ENCODE measurements around the gene POU3F4. TPM values are rescaled to one million over a fixed set of nuclear protein-coding genes. Genes with fewer than 3 reads are reported as not detected.
A peak's percentile ranks its signal among the peaks of the same experiment; 100 is the strongest.

POU3F4 gene
- total RNA-seq, result not detected
- polyA plus RNA-seq, result not detected
- long read RNA-seq, donor 1, result 0 reads
- long read RNA-seq, donor 2, partial matches to known transcripts, result 0 of 1 reads
- long read RNA-seq, donor 2, other reads (novel, unspliced or antisense), result 0 of 1 reads
- long read RNA-seq, donor 3, result 0 reads
- long read RNA-seq, donor 4, result 0 reads
- long read RNA-seq, donor 5, partial matches to known transcripts, result 0 of 2 reads
- long read RNA-seq, donor 5, other reads (novel, unspliced or antisense), result 0 of 2 reads
- long read RNA-seq, donor 6, result 0 reads
- long read RNA-seq, donor 7, partial matches to known transcripts, result 0 of 1 reads
- long read RNA-seq, donor 7, other reads (novel, unspliced or antisense), result 0 of 1 reads
- long read RNA-seq, donor 8, result 0 reads
- long read RNA-seq, donor 9, result 0 reads
- long read RNA-seq, donor 10, result 0 reads

- DNase-seq (ENCODE audit: low read depth in 6 of 9, low spot score in 9 of 9), result no peak
- H3K4me3 ChIP-seq (ENCODE audit: low read length in 2 of 2), result no peak within 1 kb of the TSS
- no peaks in the 10 kb centered on the region for H3K36me3 ChIP-seq (ENCODE audit: control insufficient read depth in 2 of 2, insufficient read depth in 2 of 2, low read length in 1 of 2)
- H3K9me3 ChIP-seq (ENCODE audit: control insufficient read depth in 2 of 2, insufficient read depth in 1 of 2, low read length in 1 of 2), result peaks cover 0 to 8% of the 10 kb centered on the region in 2 donors
- H3K27ac ChIP-seq (ENCODE audit: low read depth in 1 of 2, low read length in 1 of 2), result no peak within 1 kb of the TSS
- H3K4me1 ChIP-seq (ENCODE audit: control insufficient read depth in 2 of 2, insufficient read depth in 2 of 2, low read length in 2 of 2), result no peaks in the 10 kb centered on the region
- 11% methylated on average over 25 of the region's 25 CpGs for WGBS
- peaks cover 0 to 55% of the 10 kb centered on the region in 2 donors for H3K27me3 ChIP-seq (ENCODE audit: control insufficient read depth in 2 of 2, insufficient read depth in 1 of 2, low read length in 1 of 2)
These were observed at the start of gene POU3F4 for GRCh38 chrX:83508006-83508405. Gene POU3F4 (plus strand): TSS chrX:83508290. CDS start chrX:83508325, 35 bp downstream.

- no peaks in the 10 kb centered on the region for H3K36me3 ChIP-seq (ENCODE audit: control insufficient read depth in 2 of 2, insufficient read depth in 2 of 2, low read length in 1 of 2)
- H3K27ac ChIP-seq (ENCODE audit: low read depth in 1 of 2, low read length in 1 of 2), result no peak overlapping the region
- peak in 1 of 9 donors; percentile 3 for DNase-seq (ENCODE audit: low read depth in 6 of 9, low spot score in 9 of 9)
- H3K27me3 ChIP-seq (ENCODE audit: control insufficient read depth in 2 of 2, insufficient read depth in 1 of 2, low read length in 1 of 2), result no peaks in the 10 kb centered on the region
- no peak overlapping the region for H3K4me3 ChIP-seq (ENCODE audit: low read length in 2 of 2)
- no peaks in the 10 kb centered on the region for H3K9me3 ChIP-seq (ENCODE audit: control insufficient read depth in 2 of 2, insufficient read depth in 1 of 2, low read length in 1 of 2)
- no peaks in the 10 kb centered on the region for H3K4me1 ChIP-seq (ENCODE audit: control insufficient read depth in 2 of 2, insufficient read depth in 2 of 2, low read length in 2 of 2)
These were observed 38.5 kb upstream of the POU3F4 start for GRCh38 chrX:83469551-83469950.

GRCh38 chrX:83495898-83496297 is 12.2 kb upstream of the POU3F4 start:
- no peaks in the 10 kb centered on the region for H3K4me1 ChIP-seq (ENCODE audit: control insufficient read depth in 2 of 2, insufficient read depth in 2 of 2, low read length in 2 of 2)
- H3K9me3 ChIP-seq (ENCODE audit: control insufficient read depth in 2 of 2, insufficient read depth in 1 of 2, low read length in 1 of 2), result no peaks in the 10 kb centered on the region
- DNase-seq (ENCODE audit: low read depth in 6 of 9, low spot score in 9 of 9), result no peak
- H3K27ac ChIP-seq (ENCODE audit: low read depth in 1 of 2, low read length in 1 of 2), result no peak overlapping the region
- H3K4me3 ChIP-seq (ENCODE audit: low read length in 2 of 2), result no peak overlapping the region
- 72% methylated on average over 2 of the region's 2 CpGs for WGBS
- H3K36me3 ChIP-seq (ENCODE audit: control insufficient read depth in 2 of 2, insufficient read depth in 2 of 2, low read length in 1 of 2), result no peaks in the 10 kb centered on the region
- peaks cover 0 to 2% of the 10 kb centered on the region in 2 donors for H3K27me3 ChIP-seq (ENCODE audit: control insufficient read depth in 2 of 2, insufficient read depth in 1 of 2, low read length in 1 of 2)

- H3K9me3 ChIP-seq (ENCODE audit: control insufficient read depth in 2 of 2, insufficient read depth in 1 of 2, low read length in 1 of 2), result no peaks in the 10 kb centered on the region
- no peak for DNase-seq (ENCODE audit: low read depth in 6 of 9, low spot score in 9 of 9)
- no peak overlapping the region for H3K4me3 ChIP-seq (ENCODE audit: low read length in 2 of 2)
- 28% methylated on average over 9 of the region's 9 CpGs for WGBS
- no peak overlapping the region for H3K27ac ChIP-seq (ENCODE audit: low read depth in 1 of 2, low read length in 1 of 2)
- no peaks in the 10 kb centered on the region for H3K36me3 ChIP-seq (ENCODE audit: control insufficient read depth in 2 of 2, insufficient read depth in 2 of 2, low read length in 1 of 2)
- H3K27me3 ChIP-seq (ENCODE audit: control insufficient read depth in 2 of 2, insufficient read depth in 1 of 2, low read length in 1 of 2), result peaks cover 0 to 25% of the 10 kb centered on the region in 2 donors
- no peaks in the 10 kb centered on the region for H3K4me1 ChIP-seq (ENCODE audit: control insufficient read depth in 2 of 2, insufficient read depth in 2 of 2, low read length in 2 of 2)
These were observed 7.1 kb upstream of the POU3F4 start for GRCh38 chrX:83501003-83501402.

- DNase-seq (ENCODE audit: low read depth in 6 of 9, low spot score in 9 of 9), result no peak
- Histone ChIP-seq H3K27ac (ENCODE audit: low read depth in 1 of 2, low read length in 1 of 2) (no peak overlapping the region), H3K4me1 (ENCODE audit: control insufficient read depth in 2 of 2, insufficient read depth in 2 of 2, low read length in 2 of 2) (no peaks in the 10 kb centered on the region), H3K36me3 (ENCODE audit: control insufficient read depth in 2 of 2, insufficient read depth in 2 of 2, low read length in 1 of 2) (no peaks in the 10 kb centered on the region), H3K9me3 (ENCODE audit: control insufficient read depth in 2 of 2, insufficient read depth in 1 of 2, low read length in 1 of 2) (no peaks in the 10 kb centered on the region), H3K27me3 (ENCODE audit: control insufficient read depth in 2 of 2, insufficient read depth in 1 of 2, low read length in 1 of 2) (peaks cover 0 to 25% of the 10 kb centered on the region in 2 donors), H3K4me3 (ENCODE audit: low read length in 2 of 2) (no peak overlapping the region)
- 5% methylated on average over 11 of the region's 11 CpGs for WGBS
These were observed 6.6 kb upstream of the POU3F4 start for GRCh38 chrX:83501530-83501929.

- Histone ChIP-seq H3K36me3 (ENCODE audit: control insufficient read depth in 2 of 2, insufficient read depth in 2 of 2, low read length in 1 of 2) (no peaks in the 10 kb centered on the region), H3K9me3 (ENCODE audit: control insufficient read depth in 2 of 2, insufficient read depth in 1 of 2, low read length in 1 of 2) (peaks cover 0 to 8% of the 10 kb centered on the region in 2 donors), H3K4me3 (ENCODE audit: low read length in 2 of 2) (no peak overlapping the region), H3K4me1 (ENCODE audit: control insufficient read depth in 2 of 2, insufficient read depth in 2 of 2, low read length in 2 of 2) (no peaks in the 10 kb centered on the region), H3K27me3 (ENCODE audit: control insufficient read depth in 2 of 2, insufficient read depth in 1 of 2, low read length in 1 of 2) (peaks cover 0 to 47% of the 10 kb centered on the region in 2 donors), H3K27ac (ENCODE audit: low read depth in 1 of 2, low read length in 1 of 2) (no peak overlapping the region)
- WGBS, result 6% methylated on average over 11 of the region's 11 CpGs
- DNase-seq (ENCODE audit: low read depth in 6 of 9, low spot score in 9 of 9), result no peak
These were observed 3.2 kb upstream of the POU3F4 start for GRCh38 chrX:83504721-83505479.

- 10% methylated on average over 50 of the region's 50 CpGs for WGBS
- H3K4me1 ChIP-seq (ENCODE audit: control insufficient read depth in 2 of 2, insufficient read depth in 2 of 2, low read length in 2 of 2), result no peaks in the 10 kb centered on the region
- no peak overlapping the region for H3K27ac ChIP-seq (ENCODE audit: low read depth in 1 of 2, low read length in 1 of 2)
- H3K9me3 ChIP-seq (ENCODE audit: control insufficient read depth in 2 of 2, insufficient read depth in 1 of 2, low read length in 1 of 2), result peaks cover 0 to 8% of the 10 kb centered on the region in 2 donors
- no peak overlapping the region for H3K4me3 ChIP-seq (ENCODE audit: low read length in 2 of 2)
- no peak for DNase-seq (ENCODE audit: low read depth in 6 of 9, low spot score in 9 of 9)
- no peaks in the 10 kb centered on the region for H3K36me3 ChIP-seq (ENCODE audit: control insufficient read depth in 2 of 2, insufficient read depth in 2 of 2, low read length in 1 of 2)
- H3K27me3 ChIP-seq (ENCODE audit: control insufficient read depth in 2 of 2, insufficient read depth in 1 of 2, low read length in 1 of 2), result peaks cover 0 to 52% of the 10 kb centered on the region in 2 donors
These were observed 600 bp downstream of the POU3F4 start for GRCh38 chrX:83508526-83509253.

GRCh38 chrX:83509254-83509801 is 1.2 kb downstream of the POU3F4 start:
- DNase-seq (ENCODE audit: low read depth in 6 of 9, low spot score in 9 of 9), result no peak
- H3K36me3 ChIP-seq (ENCODE audit: control insufficient read depth in 2 of 2, insufficient read depth in 2 of 2, low read length in 1 of 2), result no peaks in the 10 kb centered on the region
- H3K9me3 ChIP-seq (ENCODE audit: control insufficient read depth in 2 of 2, insufficient read depth in 1 of 2, low read length in 1 of 2), result peaks cover 0 to 8% of the 10 kb centered on the region in 2 donors
- H3K4me3 ChIP-seq (ENCODE audit: low read length in 2 of 2), result no peak overlapping the region
- H3K27ac ChIP-seq (ENCODE audit: low read depth in 1 of 2, low read length in 1 of 2), result no peak overlapping the region
- H3K27me3 ChIP-seq (ENCODE audit: control insufficient read depth in 2 of 2, insufficient read depth in 1 of 2, low read length in 1 of 2), result peaks cover 0 to 50% of the 10 kb centered on the region in 2 donors
- H3K4me1 ChIP-seq (ENCODE audit: control insufficient read depth in 2 of 2, insufficient read depth in 2 of 2, low read length in 2 of 2), result no peaks in the 10 kb centered on the region
- WGBS, result 10% methylated on average over 16 of the region's 16 CpGs

Data from thymus (tissue), 14 donors.